CD8-positive, alpha-beta memory T cell (primary cell): Measurements from ENCODE around the gene NTSR2. TPM values are rescaled to one million over a fixed set of nuclear protein-coding genes. Genes with fewer than 3 reads are reported as not detected.

Source experiments
- CTCF ChIA-PET: fragments of 350-600 bp; sonication (Branson Sonifier 250); formaldehyde crosslinking; loops from one replicate; lab custom pipeline; 2021; ENCODE audit warnings: antibody characterized with exemption; lab: Charles Lee
- POLR2A ChIA-PET: fragments of 350-600 bp; sonication (Branson Sonifier 250); formaldehyde crosslinking; loops from one replicate; lab custom pipeline; 2021; ENCODE audit warnings: antibody characterized with exemption; lab: Charles Lee
- DNase-seq, 5 donors: peaks; one replicate each; pipeline versions ENCODE4 v3.0.0 to v3.0.0-alpha.2; 2020 to 2022; ENCODE audit warnings: mixed read lengths in 1 of 5
- H3K27ac ChIP-seq: one replicate; pipeline ENCODE4 v1.7.0; 2013; ENCODE audit warnings: low read depth, mild to moderate bottlenecking, low read length, moderate library complexity
- H3K27me3 ChIP-seq: 2 replicates; pipeline ENCODE4 v1.7.0; 2013; ENCODE audit warnings: low read length, mild to moderate bottlenecking; ENCODE audit not compliant: insufficient read depth, poor library complexity, severe bottlenecking
- H3K36me3 ChIP-seq: 2 replicates; pipeline ENCODE4 v1.7.0; 2013; ENCODE audit warnings: mild to moderate bottlenecking, low read length, moderate library complexity; ENCODE audit not compliant: insufficient read depth
- H3K4me1 ChIP-seq: 2 replicates; pipeline ENCODE4 v1.7.0; 2013; ENCODE audit warnings: mild to moderate bottlenecking, low read length, moderate library complexity; ENCODE audit not compliant: insufficient read depth
- H3K4me3 ChIP-seq: 2 replicates; pipeline ENCODE4 v1.7.0; 2013; ENCODE audit warnings: mild to moderate bottlenecking, low read length
- H3K9me3 ChIP-seq: 2 replicates; pipeline ENCODE4 v1.7.0; 2013; ENCODE audit warnings: mild to moderate bottlenecking, low read length
- H3K27ac Mint-ChIP-seq, 8 donors: one replicate each; pipeline ENCODE4 v1.8.0; 2020 to 2021; ENCODE audit warnings: mixed read lengths in 8 of 8, mild to moderate bottlenecking in 6 of 8, inconsistent platforms in 3 of 8, moderate library complexity in 3 of 8
- H3K27me3 Mint-ChIP-seq, 2 donors: one replicate each; pipeline ENCODE4 v1.8.0; 2020 to 2021; ENCODE audit warnings: mixed read lengths in 2 of 2, mild to moderate bottlenecking in 1 of 2, moderate library complexity in 1 of 2
- H3K36me3 Mint-ChIP-seq, 3 donors: one replicate each; pipeline ENCODE4 v1.8.0; 2020 to 2021; ENCODE audit warnings: mixed read lengths in 3 of 3, inconsistent platforms in 1 of 3, mild to moderate bottlenecking in 1 of 3
- H3K4me1 Mint-ChIP-seq, 3 donors: one replicate each; pipeline ENCODE4 v1.8.0; 2020 to 2021; ENCODE audit warnings: mixed read lengths in 3 of 3, inconsistent platforms in 1 of 3, mild to moderate bottlenecking in 1 of 3
- H3K4me3 Mint-ChIP-seq, 7 donors: one replicate each; pipeline ENCODE4 v1.8.0; 2020 to 2021; ENCODE audit warnings: mixed read lengths in 7 of 7, mild to moderate bottlenecking in 6 of 7, moderate library complexity in 4 of 7, inconsistent platforms in 2 of 7
- H3K9me3 Mint-ChIP-seq, 5 donors: one replicate each; pipeline ENCODE4 v1.8.0; 2020 to 2022; ENCODE audit warnings: mixed read lengths in 5 of 5, mild to moderate bottlenecking in 3 of 5, moderate library complexity in 2 of 5, inconsistent platforms in 1 of 5
- polyA plus RNA-seq: library from polyadenylated mRNA; unstranded; fragments of 300-500 nt; fragmentation: Illumina TruSeq; gene quantifications from one replicate; pipeline ENCODE4 v1.2.3, GENCODE V29; 2021
- total RNA-seq, 2 experiments: library from RNA; stranded (reverse); gene quantifications; one replicate each; pipeline ENCODE4 v1.2.3, GENCODE V29; 2021

The NTSR2 gene
- total and polyA plus RNA-seq, 3 experiments from 2014 or later, result not detected

- DNase-seq, result no peak
- no peak overlapping the region for H3K4me3 Mint-ChIP-seq
- ChIA-PET CTCF (interaction anchor here (0.8 kb wide), 1 partner anchor 12 kb away, joined by 3 read pairs; no protein-coding TSS in a partner anchor), POLR2A (no interaction called here)
- Histone ChIP-seq H3K9me3 (no peaks in the 10 kb centered on the region), H3K4me3 (no peak overlapping the region), H3K27me3 (no peaks in the 10 kb centered on the region), H3K36me3 (no peaks in the 10 kb centered on the region), H3K27ac (no peak overlapping the region), H3K4me1 (no peaks in the 10 kb centered on the region)
- no peaks in the 10 kb centered on the region for H3K9me3 Mint-ChIP-seq
- no peak overlapping the region for H3K27ac Mint-ChIP-seq
- peaks cover 0 to 1% of the 10 kb centered on the region in 2 donors for H3K27me3 Mint-ChIP-seq
- no peaks in the 10 kb centered on the region for H3K4me1 Mint-ChIP-seq
- no peaks in the 10 kb centered on the region for H3K36me3 Mint-ChIP-seq
Measured at GRCh38 chr2:11705063-11705462, 35.1 kb upstream of the NTSR2 start.

- Mint-ChIP-seq H3K9me3 (no peaks in the 10 kb centered on the region), H3K4me1 (no peaks in the 10 kb centered on the region), H3K27ac (no peak overlapping the region), H3K4me3 (no peak overlapping the region), H3K36me3 (no peaks in the 10 kb centered on the region), H3K27me3 (no peaks in the 10 kb centered on the region)
- ChIA-PET CTCF (interaction anchor here (0.7 to 0.8 kb wide), 2 partner anchors 11 to 76 kb away, joined by 3 to 4 read pairs; no protein-coding TSS in a partner anchor), POLR2A (no interaction called here)
- Histone ChIP-seq H3K4me3 (no peak overlapping the region), H3K36me3 (no peaks in the 10 kb centered on the region), H3K4me1 (no peaks in the 10 kb centered on the region), H3K9me3 (no peaks in the 10 kb centered on the region), H3K27me3 (no peaks in the 10 kb centered on the region), H3K27ac (no peak overlapping the region)
- DNase-seq, result no peak
Measured at GRCh38 chr2:11703700-11704099, 33.7 kb upstream of the NTSR2 start.

GRCh38 chr2:11702946-11703345 is 33.0 kb upstream of the NTSR2 start:
- no peak overlapping the region for H3K27ac ChIP-seq
- H3K4me3 ChIP-seq, result no peak overlapping the region
- H3K27me3 Mint-ChIP-seq, result no peaks in the 10 kb centered on the region
- H3K36me3 ChIP-seq, result no peaks in the 10 kb centered on the region
- no peaks in the 10 kb centered on the region for H3K4me1 Mint-ChIP-seq
- no peak overlapping the region for H3K27ac Mint-ChIP-seq
- no peak for DNase-seq
- H3K27me3 ChIP-seq, result no peaks in the 10 kb centered on the region
- ChIA-PET CTCF (no interaction called here), POLR2A (no interaction called here)
- no peaks in the 10 kb centered on the region for H3K9me3 ChIP-seq
- no peaks in the 10 kb centered on the region for H3K36me3 Mint-ChIP-seq
- no peak overlapping the region for H3K4me3 Mint-ChIP-seq
- H3K9me3 Mint-ChIP-seq, result no peaks in the 10 kb centered on the region
- no peaks in the 10 kb centered on the region for H3K4me1 ChIP-seq

GRCh38 chr2:11701751-11702301 is 31.8 kb upstream of the NTSR2 start:
- CTCF ChIA-PET, result interaction anchor here (1.5 kb wide), 1 partner anchor 78 kb away, joined by 3 read pairs; no protein-coding TSS in a partner anchor

GRCh38 chr2:11701206-11701605 is 31.2 kb upstream of the NTSR2 start:
- POLR2A ChIA-PET, result no interaction called here
- Histone ChIP-seq H3K9me3 (no peaks in the 10 kb centered on the region), H3K4me1 (no peaks in the 10 kb centered on the region), H3K4me3 (no peak overlapping the region), H3K27ac (no peak overlapping the region), H3K27me3 (no peaks in the 10 kb centered on the region), H3K36me3 (no peaks in the 10 kb centered on the region)
- Mint-ChIP-seq H3K27ac (no peak overlapping the region), H3K36me3 (no peaks in the 10 kb centered on the region), H3K4me3 (no peak overlapping the region), H3K27me3 (no peaks in the 10 kb centered on the region), H3K4me1 (no peaks in the 10 kb centered on the region), H3K9me3 (no peaks in the 10 kb centered on the region)
- DNase-seq, result no peak
- CTCF ChIA-PET, result interaction anchor here (1.5 kb wide), 1 partner anchor 78 kb away, joined by 3 read pairs; no protein-coding TSS in a partner anchor

More at GRCh38 chr2:11701751-11702301, 31.8 kb upstream of the NTSR2 start:
- no peak overlapping the region for H3K4me3 ChIP-seq
- H3K4me1 ChIP-seq, result no peaks in the 10 kb centered on the region
- no peaks in the 10 kb centered on the region for H3K27me3 Mint-ChIP-seq
- H3K27ac ChIP-seq, result no peak overlapping the region
- no peak overlapping the region for H3K27ac Mint-ChIP-seq
- POLR2A ChIA-PET, result no interaction called here
- H3K9me3 Mint-ChIP-seq, result no peaks in the 10 kb centered on the region
- DNase-seq, result no peak
- H3K27me3 ChIP-seq, result no peaks in the 10 kb centered on the region
- no peaks in the 10 kb centered on the region for H3K4me1 Mint-ChIP-seq
- no peaks in the 10 kb centered on the region for H3K9me3 ChIP-seq
- H3K36me3 Mint-ChIP-seq, result no peaks in the 10 kb centered on the region
- H3K36me3 ChIP-seq, result no peaks in the 10 kb centered on the region
- no peak overlapping the region for H3K4me3 Mint-ChIP-seq

- Mint-ChIP-seq H3K27ac (no peak overlapping the region), H3K4me1 (no peaks in the 10 kb centered on the region), H3K36me3 (no peaks in the 10 kb centered on the region), H3K9me3 (no peaks in the 10 kb centered on the region), H3K4me3 (no peak overlapping the region), H3K27me3 (no peaks in the 10 kb centered on the region)
- DNase-seq, result no peak
- Histone ChIP-seq H3K9me3 (no peaks in the 10 kb centered on the region), H3K36me3 (no peaks in the 10 kb centered on the region), H3K27me3 (no peaks in the 10 kb centered on the region), H3K4me1 (no peaks in the 10 kb centered on the region), H3K4me3 (no peak overlapping the region), H3K27ac (no peak overlapping the region)
- ChIA-PET POLR2A (no interaction called here), CTCF (interaction anchor here (1.5 to 3.7 kb wide), 2 partner anchors 80 to 84 kb away, joined by 3 to 16 read pairs; no protein-coding TSS in a partner anchor)
Measured at GRCh38 chr2:11699686-11700670, 30.0 kb upstream of the NTSR2 start.

- Mint-ChIP-seq H3K27ac (no peak overlapping the region), H3K4me3 (no peak overlapping the region), H3K4me1 (no peaks in the 10 kb centered on the region), H3K9me3 (no peaks in the 10 kb centered on the region), H3K27me3 (no peaks in the 10 kb centered on the region), H3K36me3 (no peaks in the 10 kb centered on the region)
- no peaks in the 10 kb centered on the region for H3K36me3 ChIP-seq
- H3K4me3 ChIP-seq, result no peak overlapping the region
- no peaks in the 10 kb centered on the region for H3K9me3 ChIP-seq
- no peak for DNase-seq
- ChIA-PET POLR2A (no interaction called here), CTCF (interaction anchor here (0.7 to 3.7 kb wide), 5 partner anchors 9 to 86 kb away, joined by 3 to 18 read pairs (median 4); no protein-coding TSS in a partner anchor)
- H3K27me3 ChIP-seq, result no peaks in the 10 kb centered on the region
- no peak overlapping the region for H3K27ac ChIP-seq
- no peaks in the 10 kb centered on the region for H3K4me1 ChIP-seq
Measured at GRCh38 chr2:11698009-11698922, 28.3 kb upstream of the NTSR2 start.
